ENCODE measurements around the gene CORIN.
A peak's percentile ranks its signal among the peaks of the same experiment; 100 is the strongest.

The CORIN gene

GRCh38 chr4:47669946-47670345 is 167.9 kb downstream of the CORIN start:
- H3F3A ChIP-seq (ENCODE audit: insufficient read depth, low read length): no peaks in the 10 kb centered on the region
- H3K4me2 ChIP-seq (ENCODE audit: low read depth, low read length): no peak overlapping the region
- TF ChIP-seq EZH2phosphoT487 (IDR thresholded peaks at IDR 0.05; ENCODE audit: low read length): no peak
- TF ChIP-seq EZH2 (optimal IDR thresholded peaks at IDR 0.05; ENCODE audit: low read depth, low read length): no peak
- TF ChIP-seq, protein P1, sequence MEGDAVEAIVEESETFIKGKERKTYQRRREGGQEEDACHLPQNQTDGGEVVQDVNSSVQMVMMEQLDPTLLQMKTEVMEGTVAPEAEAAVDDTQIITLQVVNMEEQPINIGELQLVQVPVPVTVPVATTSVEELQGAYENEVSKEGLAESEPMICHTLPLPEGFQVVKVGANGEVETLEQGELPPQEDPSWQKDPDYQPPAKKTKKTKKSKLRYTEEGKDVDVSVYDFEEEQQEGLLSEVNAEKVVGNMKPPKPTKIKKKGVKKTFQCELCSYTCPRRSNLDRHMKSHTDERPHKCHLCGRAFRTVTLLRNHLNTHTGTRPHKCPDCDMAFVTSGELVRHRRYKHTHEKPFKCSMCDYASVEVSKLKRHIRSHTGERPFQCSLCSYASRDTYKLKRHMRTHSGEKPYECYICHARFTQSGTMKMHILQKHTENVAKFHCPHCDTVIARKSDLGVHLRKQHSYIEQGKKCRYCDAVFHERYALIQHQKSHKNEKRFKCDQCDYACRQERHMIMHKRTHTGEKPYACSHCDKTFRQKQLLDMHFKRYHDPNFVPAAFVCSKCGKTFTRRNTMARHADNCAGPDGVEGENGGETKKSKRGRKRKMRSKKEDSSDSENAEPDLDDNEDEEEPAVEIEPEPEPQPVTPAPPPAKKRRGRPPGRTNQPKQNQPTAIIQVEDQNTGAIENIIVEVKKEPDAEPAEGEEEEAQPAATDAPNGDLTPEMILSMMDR (IDR thresholded peaks at IDR 0.05; ENCODE audit: low read length): no peak
- no peak overlapping the region for H2AFZ ChIP-seq (ENCODE audit: low read length)
- no peaks in the 10 kb centered on the region for H3K9me2 ChIP-seq (replicated peaks; ENCODE audit: insufficient read depth, low read length)
- no peak for DNase-seq
- no peaks in the 10 kb centered on the region for H3K79me2 ChIP-seq (ENCODE audit: low read length)
- no peaks in the 10 kb centered on the region for H3K9me3 ChIP-seq (replicated peaks; ENCODE audit: insufficient read depth, low read length)
- H3K27ac ChIP-seq (ENCODE audit: low read length): no peak overlapping the region
- no peak overlapping the region for H3K9ac ChIP-seq (ENCODE audit: low read length)
- no peaks in the 10 kb centered on the region for H3K27me3 ChIP-seq (replicated peaks; ENCODE audit: insufficient read depth, low read length)
- no peaks in the 10 kb centered on the region for H4K20me1 ChIP-seq (ENCODE audit: insufficient read depth, low read length)
- no peak overlapping the region for H3K4me3 ChIP-seq (ENCODE audit: low read length)
- H3K4me1 ChIP-seq (ENCODE audit: low read length): no peaks in the 10 kb centered on the region
- H3K36me3 ChIP-seq (replicated peaks; ENCODE audit: insufficient read depth, low read length): no peaks in the 10 kb centered on the region

DNA sequence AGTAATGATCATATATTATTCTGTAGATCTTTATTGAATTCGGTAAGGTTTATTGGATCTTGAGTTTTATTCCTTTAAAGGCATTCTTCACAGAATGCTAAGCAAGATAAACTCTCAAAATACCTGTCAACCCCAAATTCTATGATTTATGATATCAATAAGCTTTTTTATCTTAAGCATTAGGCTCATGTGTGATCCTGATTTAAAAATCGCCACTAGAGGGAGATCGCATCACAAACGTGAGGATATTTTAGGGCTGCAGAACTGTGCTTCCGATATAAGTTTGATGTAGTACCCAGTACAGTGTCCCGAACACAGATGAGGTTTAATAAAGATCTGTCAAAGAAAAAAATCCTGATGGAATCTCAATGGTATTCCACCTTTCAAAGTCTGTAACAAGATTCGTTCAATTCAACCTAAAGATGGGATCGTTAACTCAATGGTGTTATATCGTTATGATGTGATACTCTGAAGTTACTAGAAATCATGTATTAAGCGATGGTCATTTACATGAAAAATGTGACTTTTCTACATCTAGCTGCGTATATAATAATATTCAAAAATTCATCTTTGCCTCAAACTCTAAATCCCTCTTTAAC is 169.0 kb downstream of the CORIN start:
- H3K9ac ChIP-seq (ENCODE audit: low read length): no peak overlapping the region
- H3K9me3 ChIP-seq (replicated peaks; ENCODE audit: insufficient read depth, low read length): no peaks in the 10 kb centered on the region
- no peaks in the 10 kb centered on the region for H3K9me2 ChIP-seq (replicated peaks; ENCODE audit: insufficient read depth, low read length)
- TF ChIP-seq EZH2phosphoT487 (IDR thresholded peaks at IDR 0.05; ENCODE audit: low read length): no peak
- TF ChIP-seq, protein P1 (IDR thresholded peaks at IDR 0.05; ENCODE audit: low read length): peak; percentile 79
- DNase-seq: peak; percentile 63
- no peaks in the 10 kb centered on the region for H4K20me1 ChIP-seq (ENCODE audit: insufficient read depth, low read length)
- H2AFZ ChIP-seq (ENCODE audit: low read length): no peak overlapping the region
- no peaks in the 10 kb centered on the region for H3K36me3 ChIP-seq (replicated peaks; ENCODE audit: insufficient read depth, low read length)
- H3K4me1 ChIP-seq (ENCODE audit: low read length): no peaks in the 10 kb centered on the region
- no peak overlapping the region for H3K4me3 ChIP-seq (ENCODE audit: low read length)
- H3F3A ChIP-seq (ENCODE audit: insufficient read depth, low read length): no peaks in the 10 kb centered on the region
- H3K27ac ChIP-seq (ENCODE audit: low read length): no peak overlapping the region
- no peaks in the 10 kb centered on the region for H3K27me3 ChIP-seq (replicated peaks; ENCODE audit: insufficient read depth, low read length)
- H3K79me2 ChIP-seq (ENCODE audit: low read length): no peaks in the 10 kb centered on the region
- H3K4me2 ChIP-seq (ENCODE audit: low read depth, low read length): no peak overlapping the region

GRCh38 chr4:47668256-47668655 is 169.6 kb downstream of the CORIN start:
- Histone ChIP-seq H3K79me2 (ENCODE audit: low read length) (no peaks in the 10 kb centered on the region), H3F3A (ENCODE audit: insufficient read depth, low read length) (no peaks in the 10 kb centered on the region), H4K20me1 (ENCODE audit: insufficient read depth, low read length) (no peaks in the 10 kb centered on the region), H3K9me2 (replicated peaks; ENCODE audit: insufficient read depth, low read length) (no peaks in the 10 kb centered on the region), H3K4me2 (ENCODE audit: low read depth, low read length) (no peak overlapping the region), H3K9ac (ENCODE audit: low read length) (no peak overlapping the region), H2AFZ (ENCODE audit: low read length) (no peak overlapping the region), H3K4me3 (ENCODE audit: low read length) (no peak overlapping the region), H3K27ac (ENCODE audit: low read length) (no peak overlapping the region), H3K27me3 (replicated peaks; ENCODE audit: insufficient read depth, low read length) (no peaks in the 10 kb centered on the region), H3K4me1 (ENCODE audit: low read length) (no peaks in the 10 kb centered on the region), H3K9me3 (replicated peaks; ENCODE audit: insufficient read depth, low read length) (no peaks in the 10 kb centered on the region), H3K36me3 (replicated peaks; ENCODE audit: insufficient read depth, low read length) (no peaks in the 10 kb centered on the region)
- TF ChIP-seq EZH2 (optimal IDR thresholded peaks at IDR 0.05; ENCODE audit: low read depth, low read length) (no peak), EZH2phosphoT487 (IDR thresholded peaks at IDR 0.05; ENCODE audit: low read length) (no peak)
- TF ChIP-seq, protein P1 (IDR thresholded peaks at IDR 0.05; ENCODE audit: low read length): no peak
- no peak for DNase-seq

Data from MM.1S (cell line).